Measurements from ENCODE around the gene SEC16B. TPM values are rescaled to one million over a fixed set of nuclear protein-coding genes. Genes with fewer than 3 reads are reported as not detected.
A peak's percentile ranks its signal among the peaks of the same experiment; 100 is the strongest.

SEC16B gene
- total RNA-seq, 3 donors from 2014 or later = 2.4 to 9.4 (median 4.7) TPM

DNA sequence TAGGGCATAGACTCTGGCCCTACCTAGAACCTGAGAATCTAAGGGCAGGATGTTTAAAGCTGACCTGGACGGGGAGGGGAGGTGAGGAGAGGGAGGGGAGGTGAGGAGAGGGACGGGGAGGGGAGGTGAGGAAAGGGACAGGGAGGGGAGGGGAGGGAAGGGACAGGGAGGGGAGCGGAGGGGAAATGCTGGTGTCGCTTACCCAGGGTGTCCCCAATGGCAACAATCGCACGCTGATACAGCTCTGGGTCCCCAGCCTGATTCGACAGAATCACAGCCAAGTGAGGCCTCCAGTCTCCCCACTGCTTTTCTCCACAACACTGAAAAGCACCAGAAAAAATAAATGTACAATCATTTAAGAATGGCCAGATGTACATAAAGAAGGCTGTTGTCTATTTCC is 22.2 kb downstream of the SEC16B start:
- intact Hi-C loops (cut with DNase I, micrococcal nuclease) = loop anchor here (10.0 kb wide), 1 partner anchor 1053 kb away; no protein-coding TSS in a partner anchor
- Histone ChIP-seq H3K4me3 (no peak overlapping the region), H3K4me1 (ENCODE audit: low read depth) (no peaks in the 10 kb centered on the region), H3K36me3 (ENCODE audit: low read depth) (no peaks in the 10 kb centered on the region), H3K9me3 (no peaks in the 10 kb centered on the region)
- TF ChIP-seq, protein P1, sequence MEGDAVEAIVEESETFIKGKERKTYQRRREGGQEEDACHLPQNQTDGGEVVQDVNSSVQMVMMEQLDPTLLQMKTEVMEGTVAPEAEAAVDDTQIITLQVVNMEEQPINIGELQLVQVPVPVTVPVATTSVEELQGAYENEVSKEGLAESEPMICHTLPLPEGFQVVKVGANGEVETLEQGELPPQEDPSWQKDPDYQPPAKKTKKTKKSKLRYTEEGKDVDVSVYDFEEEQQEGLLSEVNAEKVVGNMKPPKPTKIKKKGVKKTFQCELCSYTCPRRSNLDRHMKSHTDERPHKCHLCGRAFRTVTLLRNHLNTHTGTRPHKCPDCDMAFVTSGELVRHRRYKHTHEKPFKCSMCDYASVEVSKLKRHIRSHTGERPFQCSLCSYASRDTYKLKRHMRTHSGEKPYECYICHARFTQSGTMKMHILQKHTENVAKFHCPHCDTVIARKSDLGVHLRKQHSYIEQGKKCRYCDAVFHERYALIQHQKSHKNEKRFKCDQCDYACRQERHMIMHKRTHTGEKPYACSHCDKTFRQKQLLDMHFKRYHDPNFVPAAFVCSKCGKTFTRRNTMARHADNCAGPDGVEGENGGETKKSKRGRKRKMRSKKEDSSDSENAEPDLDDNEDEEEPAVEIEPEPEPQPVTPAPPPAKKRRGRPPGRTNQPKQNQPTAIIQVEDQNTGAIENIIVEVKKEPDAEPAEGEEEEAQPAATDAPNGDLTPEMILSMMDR (IDR thresholded peaks at IDR 0.05) = no peak
- DNase-seq (no peak), ATAC-seq (no peak)

DNA sequence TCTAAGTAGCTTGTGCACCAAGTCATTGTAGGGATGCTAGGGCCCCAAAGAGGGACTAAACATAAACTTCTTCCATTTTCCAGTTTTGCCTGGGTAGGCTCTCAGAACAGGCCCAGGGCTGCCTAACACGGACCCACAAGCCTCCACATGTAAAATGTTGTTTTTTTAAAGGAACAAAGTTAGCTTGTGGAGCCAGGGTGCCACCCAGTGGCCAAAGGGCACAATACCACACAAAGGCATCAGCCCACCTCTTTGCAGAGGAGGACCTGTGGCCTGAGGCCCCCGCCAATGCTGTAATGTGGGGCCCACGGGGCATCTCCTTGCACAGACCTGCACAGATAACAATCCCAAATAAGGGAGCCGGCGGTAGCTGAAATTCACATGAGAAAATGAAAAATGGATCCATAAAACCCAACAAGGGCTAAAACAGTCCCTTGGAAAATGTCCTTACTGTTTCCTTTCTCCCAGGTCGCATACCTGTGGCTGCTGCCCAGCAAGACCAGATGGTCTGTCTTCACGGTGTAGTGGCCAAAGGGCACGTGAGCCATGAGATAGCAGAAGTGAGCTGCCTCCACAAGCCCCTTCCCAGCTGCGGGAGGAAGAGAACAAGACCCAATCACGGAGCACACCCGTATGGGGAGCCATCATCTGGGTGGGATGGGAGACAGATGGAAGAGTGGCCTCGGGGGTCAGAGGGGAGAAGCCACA is 23.8 kb downstream of the SEC16B start:
- ATAC-seq = peak; percentile 72
- intact Hi-C loops (cut with DNase I, micrococcal nuclease) = loop anchor here (10.0 kb wide), 1 partner anchor 1051 kb away; no protein-coding TSS in a partner anchor
- peak in 2 of 3 donors; percentile 49 to 61 for DNase-seq
- H3K36me3 ChIP-seq (ENCODE audit: low read depth) = no peaks in the 10 kb centered on the region
- TF ChIP-seq, protein P1 (IDR thresholded peaks at IDR 0.05) = peak; percentile 34
- no peaks in the 10 kb centered on the region for H3K9me3 ChIP-seq
- no peak overlapping the region for H3K4me3 ChIP-seq
- H3K4me1 ChIP-seq (ENCODE audit: low read depth) = no peaks in the 10 kb centered on the region

DNA sequence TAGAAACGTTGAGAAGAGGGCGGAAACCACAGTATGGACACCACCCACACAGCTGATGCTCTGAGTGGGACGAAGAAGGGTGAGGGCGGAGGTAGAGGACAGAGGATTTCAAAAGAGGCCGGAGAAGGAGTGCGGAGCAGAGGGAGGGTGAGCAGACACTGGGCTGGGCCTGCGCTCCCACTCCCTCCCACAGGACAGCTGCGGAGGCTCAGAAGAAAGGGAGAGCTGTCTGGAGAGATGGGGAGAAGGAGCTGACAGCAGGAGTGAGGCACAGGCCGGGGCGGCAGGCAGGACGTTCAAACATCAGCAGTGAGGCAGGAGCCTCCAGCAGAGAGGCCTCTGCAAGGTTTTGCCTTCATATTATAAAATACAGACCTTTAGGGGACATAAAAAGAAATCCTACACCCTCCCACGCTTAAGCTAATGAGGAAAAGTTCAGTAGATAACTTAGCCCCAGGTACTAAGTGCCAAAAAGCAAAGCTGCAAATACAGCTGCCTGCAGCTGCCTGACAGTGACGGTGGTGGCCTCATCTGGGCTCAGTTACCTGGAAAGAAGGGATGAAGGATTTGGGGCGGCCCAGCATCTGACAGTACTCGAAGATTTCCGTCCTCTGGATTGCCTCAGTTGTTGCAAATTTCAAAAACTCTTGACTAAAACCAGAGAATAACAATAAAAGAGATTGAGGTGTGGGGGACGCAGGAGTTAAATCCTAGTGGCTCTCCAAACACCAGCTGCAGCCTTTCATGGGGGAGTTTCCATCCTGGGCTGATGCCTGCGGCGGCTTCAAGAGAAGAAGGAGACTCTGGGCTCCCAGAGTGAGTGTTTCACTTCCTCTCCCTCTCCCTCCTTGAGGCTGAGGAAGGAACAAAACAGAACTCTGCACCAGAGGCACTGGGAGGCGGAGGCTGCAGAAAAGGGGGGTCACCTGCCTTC is 25.6 kb downstream of the SEC16B start:
- Histone ChIP-seq H3K4me1 (ENCODE audit: low read depth) (no peaks in the 10 kb centered on the region), H3K36me3 (ENCODE audit: low read depth) (no peaks in the 10 kb centered on the region), H3K4me3 (no peak overlapping the region), H3K9me3 (no peaks in the 10 kb centered on the region)
- ATAC-seq (no peak), DNase-seq (no peak)
- intact Hi-C loops (cut with DNase I, micrococcal nuclease) = loop anchor here (10.0 kb wide), 1 partner anchor 1049 kb away; no protein-coding TSS in a partner anchor
- TF ChIP-seq, protein P1 (IDR thresholded peaks at IDR 0.05) = no peak

DNA sequence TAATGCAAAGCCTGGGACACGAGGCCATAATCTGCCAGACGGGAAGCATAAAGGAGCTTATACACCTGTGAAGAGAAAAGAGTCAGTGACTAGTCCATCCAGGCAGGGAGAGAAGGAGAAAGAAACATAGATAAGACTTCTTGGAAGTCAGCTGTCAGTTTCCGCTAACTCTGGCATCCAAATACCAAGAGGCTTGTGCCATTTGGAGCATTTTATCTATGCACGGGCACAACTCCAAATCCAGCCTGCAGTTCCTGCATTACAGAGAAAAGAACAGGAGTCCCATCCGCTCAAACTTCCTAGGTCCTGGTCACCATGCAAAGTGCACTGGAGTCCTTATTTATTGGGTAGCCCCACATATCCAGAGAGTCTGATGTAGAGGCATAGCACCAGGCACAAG is 27.9 kb downstream of the SEC16B start:
- no peak for ATAC-seq
- intact Hi-C loops (cut with DNase I, micrococcal nuclease) = loop anchor here (10.0 kb wide), 1 partner anchor 1047 kb away; no protein-coding TSS in a partner anchor
- H3K4me3 ChIP-seq = no peak overlapping the region
- no peaks in the 10 kb centered on the region for H3K9me3 ChIP-seq
- no peaks in the 10 kb centered on the region for H3K4me1 ChIP-seq (ENCODE audit: low read depth)
- TF ChIP-seq, protein P1 (IDR thresholded peaks at IDR 0.05) = no peak
- H3K36me3 ChIP-seq (ENCODE audit: low read depth) = no peaks in the 10 kb centered on the region
- DNase-seq = no peak

DNA sequence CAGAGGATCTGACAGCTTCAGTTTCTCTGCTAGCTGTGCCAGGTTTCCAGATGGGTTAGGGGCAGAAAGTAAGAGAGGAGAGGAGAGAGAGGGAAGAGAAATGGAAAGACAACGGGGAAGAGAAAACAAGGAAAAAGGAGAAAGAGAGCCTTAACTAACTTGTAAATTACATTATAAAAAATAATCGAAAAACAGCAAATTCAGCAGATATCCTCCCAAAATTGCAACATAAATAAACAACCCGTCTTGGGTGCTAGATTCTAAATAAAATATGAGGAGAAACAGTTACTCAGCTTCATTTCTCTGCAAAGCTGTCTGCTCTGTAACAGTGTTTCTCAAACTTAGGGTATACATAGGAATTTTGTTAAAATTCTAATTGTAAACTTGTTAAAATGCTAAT is 29.2 kb downstream of the SEC16B start:
- no peaks in the 10 kb centered on the region for H3K9me3 ChIP-seq
- ATAC-seq (no peak), DNase-seq (no peak)
- H3K4me1 ChIP-seq (ENCODE audit: low read depth) = no peaks in the 10 kb centered on the region
- TF ChIP-seq, protein P1 (IDR thresholded peaks at IDR 0.05) = no peak
- intact Hi-C loops (cut with DNase I, micrococcal nuclease) = loop anchor here (10.0 kb wide), 1 partner anchor 1046 kb away; no protein-coding TSS in a partner anchor
- no peaks in the 10 kb centered on the region for H3K36me3 ChIP-seq (ENCODE audit: low read depth)
- no peak overlapping the region for H3K4me3 ChIP-seq

Data from mucosa of descending colon (tissue), 3 donors.